ENCODE results near the gene SPEM2.
A peak's percentile ranks its signal among the peaks of the same experiment; 100 is the strongest.

Gene SPEM2

GRCh38 chr17:7383742-7384488, 41.5 kb upstream of the SPEM2 start:
- 13% methylated on average over 62 of the region's 65 CpGs for whole genome bisulfite sequencing (ENCODE audit: insufficient coverage)
- ChIA-PET CTCF (interaction anchor here (1.2 to 1.9 kb wide), 3 partner anchors 11 to 53 kb away, joined by 4 to 5 read pairs (median 5); no protein-coding TSS in a partner anchor), POLR2A (interaction anchor here (0.5 to 1.1 kb wide), 2 partner anchors 28 to 265 kb away, joined by 4 read pairs; no protein-coding TSS in a partner anchor)
- peak; percentile 53 to 76 (median 70) for DNase-seq
- Histone ChIP-seq H3K4me3 (ENCODE audit: control insufficient read depth in 1 of 7, extremely low read depth in 1 of 7, insufficient read depth in 4 of 7, low read depth in 2 of 7, low read length in 6 of 7) (peak overlapping the region; percentile 48 to 81 (median 57)), H3K36me3 (ENCODE audit: control insufficient read depth in 4 of 4, insufficient read depth in 4 of 4, low read length in 3 of 4) (peaks cover 0 to 5% (median 2%) of the 10 kb centered on the region in 4 experiments), H3K27ac (ENCODE audit: insufficient read depth in 1 of 2, low read depth in 1 of 2, low read length in 2 of 2, poor library complexity in 1 of 2, severe bottlenecking in 2 of 2) (no peak overlapping the region), H3K4me1 (ENCODE audit: control extremely low read depth in 1 of 4, control insufficient read depth in 4 of 4, insufficient read depth in 4 of 4, low read length in 3 of 4) (peaks cover 0 to 31% (median 18%) of the 10 kb centered on the region in 4 experiments), H3K27me3 (replicated peaks in 2 of 5; ENCODE audit: control insufficient read depth in 4 of 5, insufficient read depth in 5 of 5, low read length in 4 of 5) (peaks cover 2 to 38% (median 23%) of the 10 kb centered on the region in 5 experiments), H3K9me3 (ENCODE audit: control extremely low read depth in 1 of 5, control insufficient read depth in 4 of 5, insufficient read depth in 2 of 5, low read depth in 1 of 5, low read length in 4 of 5) (peaks cover 0 to 11% (median 3%) of the 10 kb centered on the region in 5 experiments)

DNA sequence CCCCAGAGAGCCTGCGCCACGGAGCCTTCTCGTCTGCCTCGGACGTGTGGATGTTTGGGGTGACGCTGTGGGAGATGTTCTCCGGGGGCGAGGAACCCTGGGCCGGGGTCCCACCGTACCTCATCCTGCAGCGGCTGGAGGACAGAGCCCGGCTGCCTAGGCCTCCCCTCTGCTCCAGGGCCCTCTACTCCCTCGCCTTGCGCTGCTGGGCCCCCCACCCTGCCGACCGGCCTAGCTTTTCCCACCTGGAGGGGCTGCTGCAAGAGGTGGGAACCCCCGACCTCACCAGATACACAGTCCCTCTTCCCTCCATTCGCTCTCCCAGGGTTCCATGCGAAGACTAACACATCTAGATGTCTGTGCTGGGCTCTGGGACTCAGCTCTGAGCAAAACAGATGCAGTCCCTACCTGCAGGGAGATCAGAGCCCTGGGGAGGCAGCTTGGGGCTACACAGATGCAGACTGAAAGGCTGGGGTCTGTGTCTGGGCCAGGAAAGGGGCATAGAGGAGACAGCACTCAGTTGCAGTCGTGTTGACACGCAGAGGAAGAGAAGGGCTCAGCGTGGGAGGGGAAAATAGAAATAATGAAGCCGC, 40.8 kb upstream of the SPEM2 start:
- no peak for DNase-seq
- H3K27ac ChIP-seq (ENCODE audit: insufficient read depth in 1 of 2, low read depth in 1 of 2, low read length in 2 of 2, poor library complexity in 1 of 2, severe bottlenecking in 2 of 2): no peak overlapping the region
- H3K9me3 ChIP-seq (ENCODE audit: control extremely low read depth in 1 of 5, control insufficient read depth in 4 of 5, insufficient read depth in 2 of 5, low read depth in 1 of 5, low read length in 4 of 5): peaks cover 0 to 6% (median 0%) of the 10 kb centered on the region in 5 experiments
- peaks cover 0 to 31% (median 18%) of the 10 kb centered on the region in 4 experiments for H3K4me1 ChIP-seq (ENCODE audit: control extremely low read depth in 1 of 4, control insufficient read depth in 4 of 4, insufficient read depth in 4 of 4, low read length in 3 of 4)
- peaks cover 0 to 10% (median 5%) of the 10 kb centered on the region in 4 experiments for H3K36me3 ChIP-seq (ENCODE audit: control insufficient read depth in 4 of 4, insufficient read depth in 4 of 4, low read length in 3 of 4)
- ChIA-PET POLR2A (interaction anchor here (0.7 to 1.1 kb wide), 2 partner anchors 18 to 29 kb away, joined by 3 to 4 read pairs; no protein-coding TSS in a partner anchor), CTCF (interaction anchor here (1.2 to 1.9 kb wide), 2 partner anchors 12 to 52 kb away, joined by 4 to 5 read pairs; no protein-coding TSS in a partner anchor)
- WGBS (ENCODE audit: insufficient coverage): 53% methylated on average over 22 of the region's 23 CpGs
- H3K4me3 ChIP-seq (ENCODE audit: control insufficient read depth in 1 of 7, extremely low read depth in 1 of 7, insufficient read depth in 4 of 7, low read depth in 2 of 7, low read length in 6 of 7): peak overlapping the region in 6 of 7 experiments; percentile 48 to 81 (median 62)
- H3K27me3 ChIP-seq (replicated peaks in 2 of 5; ENCODE audit: control insufficient read depth in 4 of 5, insufficient read depth in 5 of 5, low read length in 4 of 5): peaks cover under 1 to 38% (median 23%) of the 10 kb centered on the region in 5 experiments

GRCh38 chr17:7388856-7389255, 36.6 kb upstream of the SPEM2 start:
- Histone ChIP-seq H3K9me3 (ENCODE audit: control extremely low read depth in 1 of 5, control insufficient read depth in 4 of 5, insufficient read depth in 2 of 5, low read depth in 1 of 5, low read length in 4 of 5) (no peaks in the 10 kb centered on the region), H3K27ac (ENCODE audit: insufficient read depth in 1 of 2, low read depth in 1 of 2, low read length in 2 of 2, poor library complexity in 1 of 2, severe bottlenecking in 2 of 2) (no peak overlapping the region), H3K27me3 (replicated peaks in 2 of 5; ENCODE audit: control insufficient read depth in 4 of 5, insufficient read depth in 5 of 5, low read length in 4 of 5) (peaks cover 0 to 5% (median 0%) of the 10 kb centered on the region in 5 experiments), H3K4me3 (ENCODE audit: control insufficient read depth in 1 of 7, extremely low read depth in 1 of 7, insufficient read depth in 4 of 7, low read depth in 2 of 7, low read length in 6 of 7) (no peak overlapping the region), H3K36me3 (ENCODE audit: control insufficient read depth in 4 of 4, insufficient read depth in 4 of 4, low read length in 3 of 4) (peaks cover 0 to 20% (median 7%) of the 10 kb centered on the region in 4 experiments), H3K4me1 (ENCODE audit: control extremely low read depth in 1 of 4, control insufficient read depth in 4 of 4, insufficient read depth in 4 of 4, low read length in 3 of 4) (peaks cover 0 to 14% (median 12%) of the 10 kb centered on the region in 4 experiments)
- ChIA-PET POLR2A (no interaction called here), CTCF (interaction anchor here (1.7 kb wide), 1 partner anchor 19 kb away, joined by 3 read pairs; the partner anchor contains the start of gene NLGN2)
- DNase-seq: no peak
- WGBS (ENCODE audit: insufficient coverage): 97% methylated on average over 9 of the region's 10 CpGs

DNA sequence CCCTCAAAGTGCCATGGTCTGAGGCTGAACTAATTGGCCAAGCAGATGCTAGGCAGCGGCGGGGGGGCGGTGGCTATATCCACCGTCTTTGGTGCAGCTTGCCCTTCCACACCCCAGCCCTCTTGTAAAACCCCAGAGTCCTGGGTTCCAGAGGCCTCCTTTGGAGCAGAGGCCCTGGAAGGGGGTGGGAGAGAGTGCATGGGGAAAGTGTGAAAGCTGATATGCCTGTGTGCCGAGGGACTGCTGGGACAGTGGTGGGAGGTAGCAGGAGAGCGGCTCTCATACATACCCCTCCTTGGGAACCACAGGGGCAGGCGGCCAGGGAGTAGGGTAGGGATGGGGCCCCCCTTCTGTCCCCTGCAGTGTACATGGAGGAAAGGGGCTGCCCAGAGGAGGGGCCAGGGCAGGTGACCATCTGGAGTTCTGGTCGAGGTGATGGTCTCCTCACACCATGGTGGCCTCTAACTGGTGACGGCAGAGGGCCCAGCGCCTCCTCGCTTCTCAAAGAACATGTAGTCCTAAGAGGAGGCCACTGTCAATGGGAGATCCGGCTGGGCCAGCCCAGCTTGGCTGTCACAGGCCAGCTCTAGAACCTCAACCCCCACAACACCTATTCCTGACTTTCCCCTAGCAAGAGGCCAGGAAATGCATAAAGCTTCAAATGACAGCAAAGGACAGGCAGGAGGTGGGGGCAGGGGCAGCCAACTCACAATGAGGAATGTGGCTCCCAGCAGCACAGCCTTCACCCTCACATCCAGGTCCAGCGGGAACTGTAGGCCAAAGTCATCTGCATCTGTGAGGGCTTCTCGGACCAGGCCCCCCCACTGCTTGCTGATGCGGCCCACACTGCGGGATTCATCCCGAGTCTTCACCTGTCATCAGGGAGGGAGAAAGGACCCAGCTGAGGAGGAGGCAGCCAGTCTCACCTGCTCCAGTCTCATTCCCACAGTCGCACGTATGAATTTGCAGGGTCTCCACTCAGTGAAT, 35.2 kb upstream of the SPEM2 start:
- CTCF ChIA-PET: no interaction called here
- 94% methylated on average over 9 of the region's 19 CpGs for WGBS (ENCODE audit: insufficient coverage)
- peaks cover 0 to 20% (median 7%) of the 10 kb centered on the region in 4 experiments for H3K36me3 ChIP-seq (ENCODE audit: control insufficient read depth in 4 of 4, insufficient read depth in 4 of 4, low read length in 3 of 4)

GRCh38 chr17:7391307-7391706, 34.1 kb upstream of the SPEM2 start:
- POLR2A ChIA-PET: no interaction called here
- WGBS (ENCODE audit: insufficient coverage): 44% methylated on average over 2 of the region's 2 CpGs
- H3K36me3 ChIP-seq (ENCODE audit: control insufficient read depth in 4 of 4, insufficient read depth in 4 of 4, low read length in 3 of 4): peaks cover 0 to 20% (median 7%) of the 10 kb centered on the region in 4 experiments

More for the DNA sequence above, 35.2 kb upstream of the SPEM2 start:
- Histone ChIP-seq H3K27ac (ENCODE audit: insufficient read depth in 1 of 2, low read depth in 1 of 2, low read length in 2 of 2, poor library complexity in 1 of 2, severe bottlenecking in 2 of 2) (no peak overlapping the region), H3K4me1 (ENCODE audit: control extremely low read depth in 1 of 4, control insufficient read depth in 4 of 4, insufficient read depth in 4 of 4, low read length in 3 of 4) (peaks cover 0 to 19% (median 15%) of the 10 kb centered on the region in 4 experiments), H3K4me3 (ENCODE audit: control insufficient read depth in 1 of 7, extremely low read depth in 1 of 7, insufficient read depth in 4 of 7, low read depth in 2 of 7, low read length in 6 of 7) (no peak overlapping the region), H3K9me3 (ENCODE audit: control extremely low read depth in 1 of 5, control insufficient read depth in 4 of 5, insufficient read depth in 2 of 5, low read depth in 1 of 5, low read length in 4 of 5) (no peaks in the 10 kb centered on the region), H3K27me3 (replicated peaks in 2 of 5; ENCODE audit: control insufficient read depth in 4 of 5, insufficient read depth in 5 of 5, low read length in 4 of 5) (no peaks in the 10 kb centered on the region)
- POLR2A ChIA-PET: no interaction called here
- no peak for DNase-seq

More at GRCh38 chr17:7391307-7391706, 34.1 kb upstream of the SPEM2 start:
- Histone ChIP-seq H3K4me1 (ENCODE audit: control extremely low read depth in 1 of 4, control insufficient read depth in 4 of 4, insufficient read depth in 4 of 4, low read length in 3 of 4) (peaks cover 0 to 19% (median 15%) of the 10 kb centered on the region in 4 experiments), H3K27ac (ENCODE audit: insufficient read depth in 1 of 2, low read depth in 1 of 2, low read length in 2 of 2, poor library complexity in 1 of 2, severe bottlenecking in 2 of 2) (no peak overlapping the region), H3K27me3 (replicated peaks in 2 of 5; ENCODE audit: control insufficient read depth in 4 of 5, insufficient read depth in 5 of 5, low read length in 4 of 5) (no peaks in the 10 kb centered on the region), H3K9me3 (ENCODE audit: control extremely low read depth in 1 of 5, control insufficient read depth in 4 of 5, insufficient read depth in 2 of 5, low read depth in 1 of 5, low read length in 4 of 5) (no peaks in the 10 kb centered on the region), H3K4me3 (ENCODE audit: control insufficient read depth in 1 of 7, extremely low read depth in 1 of 7, insufficient read depth in 4 of 7, low read depth in 2 of 7, low read length in 6 of 7) (no peak overlapping the region)
- DNase-seq: no peak
- CTCF ChIA-PET: interaction anchor here (1.7 kb wide), 1 partner anchor 22 kb away, joined by 7 read pairs; no protein-coding TSS in a partner anchor

All from common myeloid progenitor, CD34-positive (primary cell).